Activated CD8-positive, alpha-beta memory T cell treated with anti-CD3 and anti-CD28 coated beads, Interleukin-2, amount 50 U/mL, for 24 hours (primary cell): ENCODE measurements around the gene NEDD9.

Source experiments
- DNase-seq: peaks from one replicate; pipeline ENCODE4 v3.0.0-alpha.2; 2020; ENCODE audit errors: extremely low read depth

NEDD9 gene

DNA sequence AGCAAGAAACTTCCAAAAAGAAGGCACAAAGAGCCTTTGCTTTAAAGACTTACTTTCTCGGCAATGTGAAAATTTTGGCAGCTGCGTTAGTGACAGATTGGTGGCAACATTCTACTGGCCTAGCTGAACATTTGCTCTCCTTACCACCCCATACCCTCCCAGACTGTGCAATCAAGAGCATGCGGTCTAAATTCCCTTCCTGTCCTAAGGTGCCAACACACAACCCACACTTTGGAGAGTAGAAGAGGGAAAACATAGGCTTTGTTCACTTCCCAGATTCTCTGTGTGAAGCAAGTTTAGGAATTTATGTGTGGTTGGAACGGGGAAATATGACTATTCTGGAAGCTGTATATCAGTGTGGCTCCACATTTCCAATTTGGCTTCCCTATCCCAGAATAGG lies 29.8 kb upstream of the NEDD9 start:
- DNase-seq, result no peak

DNA sequence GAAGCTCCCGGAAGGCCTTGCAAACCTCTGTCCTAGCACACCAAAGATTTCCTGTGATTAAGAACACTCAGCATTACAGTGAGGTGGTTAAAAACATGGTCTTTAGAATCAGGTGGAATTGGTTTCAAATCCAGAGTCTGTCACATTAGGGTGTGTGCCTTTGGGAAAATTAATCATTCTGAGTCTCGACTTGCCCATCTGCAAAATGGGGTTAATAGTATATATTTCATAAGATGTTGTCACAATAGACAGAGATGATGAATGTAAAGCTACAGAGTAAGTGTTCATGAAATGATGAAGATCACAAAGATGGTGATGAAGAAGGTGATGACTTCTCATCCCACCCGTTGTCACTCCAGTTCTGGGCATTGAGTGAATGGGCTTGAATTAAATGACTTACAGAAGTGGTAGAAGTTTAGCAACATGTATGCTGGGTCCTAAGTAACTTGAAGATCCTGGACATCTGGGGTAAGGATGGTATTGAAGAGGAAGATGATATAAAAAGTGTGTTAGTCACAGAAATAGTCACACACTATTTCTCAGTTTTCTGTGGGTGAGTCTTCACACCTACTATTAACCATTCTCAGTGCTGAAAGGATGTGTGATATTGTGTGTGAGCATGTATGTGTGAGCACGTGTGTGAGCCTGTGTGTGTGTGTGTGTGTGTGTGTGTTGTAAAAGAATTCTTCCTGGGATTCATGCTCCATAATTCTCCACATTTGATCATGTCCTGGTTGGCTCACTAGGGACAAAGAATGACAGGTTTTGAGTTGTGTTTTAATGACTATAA lies 28.0 kb upstream of the NEDD9 start:
- no peak for DNase-seq

DNA sequence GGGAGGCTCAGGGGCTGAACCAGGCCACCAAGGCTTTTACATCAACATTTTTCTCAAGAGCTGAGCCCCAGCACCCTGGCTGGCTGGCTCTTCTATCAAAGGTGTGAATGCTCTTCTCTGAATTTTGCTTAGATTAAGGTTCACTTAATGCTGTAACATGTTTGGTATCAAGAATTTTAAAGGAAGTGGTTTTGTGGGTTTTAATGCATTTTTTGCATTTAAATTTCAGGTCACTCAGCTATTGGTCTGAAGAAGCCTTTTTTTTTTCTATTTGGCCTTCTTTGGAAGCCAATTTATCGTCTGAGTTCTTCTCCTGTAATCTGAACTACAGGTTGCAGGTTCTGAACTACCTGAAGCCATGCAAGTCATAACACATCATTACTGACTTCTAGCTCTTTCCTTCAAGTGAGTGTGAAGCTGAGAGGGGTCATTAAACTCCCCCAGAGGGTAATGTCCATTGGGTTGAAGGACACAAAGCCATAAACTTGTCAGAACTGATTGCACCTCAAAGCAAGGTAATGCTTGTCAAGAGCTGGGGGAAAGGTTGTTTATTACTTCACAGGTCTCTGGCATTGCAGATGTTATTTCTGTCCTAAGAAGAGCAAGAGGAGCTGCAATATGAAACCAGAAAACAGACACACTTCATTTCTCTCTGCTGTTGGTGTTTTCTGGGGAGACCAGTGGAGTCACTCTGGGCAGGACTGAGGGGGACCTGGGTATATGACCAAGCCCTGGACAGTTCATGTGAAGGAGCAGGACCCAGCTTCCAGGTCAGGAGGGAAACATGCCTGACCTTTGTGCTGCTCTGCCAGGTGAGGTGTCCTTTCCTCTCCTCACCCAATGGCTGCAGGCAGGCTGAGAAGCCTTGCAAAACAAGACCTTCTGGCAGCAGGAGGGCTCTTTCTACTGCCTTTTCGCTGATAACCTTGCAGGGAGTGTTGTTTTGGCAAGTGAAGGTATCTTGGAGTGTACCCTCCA lies 26.1 kb upstream of the NEDD9 start:
- DNase-seq, result no peak

DNA sequence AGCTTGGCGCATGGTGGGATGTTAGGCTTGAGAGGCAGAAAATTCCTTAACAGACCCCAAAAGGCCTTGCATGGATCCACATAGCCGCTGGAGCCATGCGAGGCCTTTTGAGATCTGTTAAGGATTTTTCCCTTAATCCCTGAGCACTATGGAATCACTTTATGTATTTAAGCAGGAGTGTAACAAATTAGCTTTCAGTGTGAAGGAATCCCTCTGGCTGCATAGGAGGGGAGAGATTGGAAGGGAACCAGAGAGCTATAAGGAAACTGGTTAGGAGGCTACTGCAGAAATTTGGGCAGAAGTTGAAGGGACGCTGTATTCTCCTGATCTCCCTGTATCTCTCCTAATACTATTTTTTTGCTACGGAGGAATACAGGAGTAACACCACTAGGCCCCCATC lies 23.1 kb upstream of the NEDD9 start:
- no peak for DNase-seq

DNA sequence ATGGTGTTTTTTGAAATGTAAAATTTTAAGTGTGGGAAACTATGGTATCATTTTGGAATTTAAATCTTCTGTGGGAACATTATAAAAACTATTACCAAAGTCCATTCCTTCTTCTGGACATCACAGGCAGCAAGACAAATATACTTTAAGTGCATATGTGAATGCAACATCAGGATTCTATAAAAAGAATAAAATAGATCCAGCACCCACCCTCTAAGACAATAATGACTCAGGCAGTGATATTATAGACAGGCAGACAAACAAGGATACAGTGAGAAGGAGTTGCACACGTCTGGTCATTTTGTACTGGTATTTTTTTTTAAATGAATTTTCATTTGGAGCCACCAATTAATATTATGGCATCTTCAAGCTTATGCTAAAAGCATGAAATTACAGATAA lies 21.1 kb upstream of the NEDD9 start:
- no peak for DNase-seq

DNA sequence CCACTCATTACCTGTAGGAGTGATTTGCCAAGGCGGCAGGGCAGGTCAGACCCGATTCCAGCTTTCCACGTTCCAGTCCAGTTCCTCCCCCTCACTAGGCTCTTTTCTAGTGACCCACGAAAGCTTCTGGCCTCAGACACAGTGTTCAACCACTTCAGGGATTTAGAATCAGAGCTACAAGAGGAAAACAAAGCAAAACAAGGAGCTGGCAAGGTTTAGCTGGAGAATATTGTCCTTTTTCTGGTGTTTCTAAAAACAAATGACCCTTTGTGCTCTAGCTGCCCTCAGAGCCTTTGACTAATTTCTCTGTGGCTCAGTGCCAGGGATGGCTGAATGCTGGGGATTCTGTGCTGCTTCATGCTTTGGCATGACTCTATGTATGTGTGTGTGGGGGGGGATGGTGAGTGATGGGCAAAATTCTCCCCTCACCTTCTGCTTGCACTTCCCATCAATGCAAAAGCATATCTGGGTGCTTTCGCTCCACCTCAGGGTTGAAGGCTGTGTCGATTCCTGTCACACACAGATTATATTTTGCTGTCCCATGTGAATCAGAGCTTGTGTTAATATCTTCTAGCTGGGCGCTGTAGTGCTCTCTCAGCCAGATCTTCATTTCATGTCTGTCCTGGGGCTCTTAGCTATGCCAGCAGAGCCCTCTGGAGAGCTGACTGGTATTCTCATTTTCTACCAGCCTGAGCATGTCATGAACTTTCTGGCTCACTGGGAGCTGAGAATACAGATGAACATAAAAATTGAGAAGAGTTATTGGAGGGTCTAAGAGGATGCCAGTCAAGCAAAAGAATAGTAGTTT lies 19.3 kb upstream of the NEDD9 start:
- DNase-seq, result no peak

DNA sequence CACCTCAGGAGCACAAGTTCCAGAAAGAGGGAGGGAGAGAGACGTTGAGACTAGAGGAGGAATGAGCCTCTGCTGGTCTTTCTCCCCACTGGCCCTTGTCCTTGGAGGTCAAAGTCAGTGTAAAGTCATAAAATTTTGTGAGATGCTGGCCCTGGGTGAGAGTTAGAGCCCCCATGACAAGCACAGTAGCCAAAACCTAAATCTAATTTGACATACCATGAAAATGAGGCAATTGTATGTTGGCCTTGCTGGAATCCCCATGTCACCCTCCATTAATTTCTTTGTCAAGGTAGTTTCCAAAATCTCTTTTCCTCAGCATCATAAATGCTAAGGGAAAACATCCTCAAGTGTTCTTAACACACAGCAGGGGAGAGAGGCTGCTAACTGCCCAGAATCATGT lies 17.6 kb upstream of the NEDD9 start:
- DNase-seq, result no peak

DNA sequence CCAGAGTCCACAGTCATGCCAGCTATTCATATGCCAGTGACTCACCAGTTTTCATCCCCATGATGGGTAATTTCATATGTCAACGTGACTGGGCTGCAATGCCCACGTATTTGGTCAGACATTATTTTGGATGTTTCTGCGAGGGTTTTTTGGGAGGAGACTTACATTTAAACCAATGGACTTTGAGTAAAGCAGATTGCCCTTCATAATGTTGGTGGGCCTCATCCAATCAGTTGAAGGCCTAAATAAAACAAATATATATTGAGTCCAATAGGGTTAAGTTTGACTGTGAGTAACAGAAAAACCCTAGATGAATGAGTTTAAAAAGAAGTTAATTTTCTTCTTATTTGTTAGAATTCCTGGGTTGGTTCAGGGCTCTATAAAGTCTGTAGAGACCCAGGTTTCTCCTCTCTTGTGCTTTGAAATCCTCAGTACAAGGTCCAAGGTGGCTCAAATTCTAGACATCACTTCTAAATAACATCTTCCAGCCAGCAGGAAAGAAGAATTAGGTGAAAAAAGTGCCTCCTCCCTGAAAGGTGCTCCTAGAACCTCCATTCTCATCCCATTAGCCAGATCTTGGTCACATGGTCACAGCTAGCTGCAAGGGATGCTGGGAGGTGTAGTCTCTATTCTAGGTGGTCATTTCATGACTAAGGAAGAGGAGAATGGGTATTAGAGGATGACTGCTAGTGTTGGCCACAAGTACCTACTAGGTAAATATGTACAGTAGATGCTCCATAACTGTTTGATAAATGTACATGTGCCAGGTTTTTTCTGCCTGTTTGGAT lies 16.7 kb upstream of the NEDD9 start:
- no peak for DNase-seq

DNA sequence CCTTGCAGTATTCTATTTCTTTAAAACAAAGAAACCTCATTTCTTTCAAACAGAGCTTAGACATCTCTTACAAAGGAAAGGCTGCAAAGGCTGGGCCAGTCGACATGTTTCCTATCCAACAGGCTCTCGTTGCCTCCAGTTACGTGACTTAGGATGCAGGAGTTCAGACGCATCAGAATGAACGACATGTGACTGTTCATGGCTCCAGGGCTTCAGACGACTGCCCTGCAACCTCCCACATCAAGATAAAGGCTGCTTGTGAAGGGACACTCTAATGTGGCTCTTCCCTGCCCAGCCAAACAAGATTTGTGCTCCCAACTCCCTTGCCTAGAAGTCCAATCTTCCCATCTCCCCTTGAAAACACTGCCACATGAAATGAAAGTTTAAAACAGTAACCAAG lies 14.3 kb upstream of the NEDD9 start:
- no peak for DNase-seq

DNA sequence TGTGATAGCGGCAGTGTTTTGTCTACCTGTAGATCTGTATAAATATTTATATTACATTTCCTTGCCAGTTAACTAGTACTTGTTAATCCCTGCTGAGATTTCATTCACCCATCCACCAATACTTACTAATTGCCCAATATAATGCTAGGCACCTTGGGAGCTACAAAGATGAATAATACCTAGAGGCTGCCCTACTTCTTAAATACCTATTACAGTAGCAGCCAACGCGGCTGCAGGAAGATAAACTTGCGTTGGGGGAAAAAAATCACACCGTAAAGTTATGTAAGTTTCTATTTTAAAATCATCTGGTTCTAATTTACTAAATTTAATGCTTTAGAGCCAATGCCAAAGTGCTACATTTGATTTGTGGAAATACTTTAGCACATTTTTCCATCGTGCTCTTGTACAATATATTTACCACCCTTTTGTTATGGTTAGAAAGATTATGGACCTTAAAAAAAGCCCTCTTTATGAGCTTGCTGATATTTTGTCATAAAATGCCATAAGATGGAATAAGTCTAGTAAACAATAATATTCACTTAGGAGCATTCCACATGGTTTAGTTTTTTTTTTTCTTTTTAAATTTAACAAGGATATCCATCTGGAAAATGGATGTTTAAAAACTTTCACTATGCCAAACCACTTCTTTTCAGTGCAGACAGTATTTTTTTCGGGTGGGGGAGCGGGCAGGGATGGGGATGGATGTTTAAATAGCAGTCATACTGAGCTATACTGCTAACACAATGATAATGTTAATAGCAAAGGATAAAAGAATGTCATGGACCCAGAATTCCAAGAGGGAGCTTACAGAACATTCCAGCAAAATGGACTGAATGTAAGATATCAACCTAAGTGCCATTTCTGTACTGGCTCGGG lies 13.2 kb upstream of the NEDD9 start:
- DNase-seq, result no peak

DNA sequence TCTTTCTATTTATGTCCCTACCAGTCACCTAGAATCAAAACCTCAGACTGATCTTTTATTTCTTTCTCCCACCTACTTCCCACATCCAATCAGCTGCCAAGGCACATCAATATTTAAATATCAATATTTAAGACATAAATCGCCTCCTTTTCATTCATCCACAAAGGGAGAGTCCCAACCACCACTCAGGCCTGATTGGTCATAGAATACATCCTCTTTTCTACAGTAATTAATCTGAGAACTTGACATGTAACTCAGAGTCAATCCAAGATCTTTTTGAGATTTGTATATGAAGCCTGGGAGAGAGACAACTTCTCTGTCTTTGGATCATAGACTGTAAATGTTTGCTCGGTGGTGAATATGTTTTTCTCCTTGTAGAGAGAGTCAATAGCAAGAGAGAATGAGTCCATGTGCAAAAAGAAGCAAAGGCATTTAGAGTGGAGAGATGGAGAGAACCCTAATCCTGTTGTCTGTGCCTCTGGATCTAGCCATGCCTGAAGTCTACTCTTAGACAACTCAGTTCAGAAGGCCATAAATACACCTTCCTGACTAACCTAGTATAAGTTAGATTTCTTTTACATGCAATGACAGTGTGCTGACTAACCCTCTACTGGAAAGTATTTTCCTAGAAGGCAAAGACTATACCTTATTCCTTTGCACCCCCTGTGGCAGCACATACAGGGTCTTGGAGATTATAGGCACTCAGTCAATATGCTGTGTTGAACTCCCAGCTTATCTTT lies 12.1 kb upstream of the NEDD9 start:
- DNase-seq, result no peak

DNA sequence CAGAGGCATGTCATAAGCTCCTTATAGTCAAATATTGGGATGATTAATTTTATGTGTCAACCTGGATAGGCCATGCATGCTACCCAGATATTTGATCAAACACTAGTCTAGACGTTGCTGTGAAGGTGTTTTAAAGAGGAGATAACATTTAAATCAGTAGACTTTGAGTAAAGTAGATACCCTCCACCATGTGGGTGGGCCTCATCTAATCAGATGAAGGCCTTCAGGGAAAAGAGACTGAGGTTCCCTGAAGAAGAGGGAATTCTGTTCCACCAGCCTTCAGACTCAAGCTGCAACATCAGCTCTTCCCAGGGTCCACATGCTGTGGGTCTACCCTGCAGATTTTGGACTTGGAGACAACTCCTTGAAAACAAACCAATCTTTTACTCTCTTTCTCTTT lies 11.4 kb upstream of the NEDD9 start:
- DNase-seq, result no peak

DNA sequence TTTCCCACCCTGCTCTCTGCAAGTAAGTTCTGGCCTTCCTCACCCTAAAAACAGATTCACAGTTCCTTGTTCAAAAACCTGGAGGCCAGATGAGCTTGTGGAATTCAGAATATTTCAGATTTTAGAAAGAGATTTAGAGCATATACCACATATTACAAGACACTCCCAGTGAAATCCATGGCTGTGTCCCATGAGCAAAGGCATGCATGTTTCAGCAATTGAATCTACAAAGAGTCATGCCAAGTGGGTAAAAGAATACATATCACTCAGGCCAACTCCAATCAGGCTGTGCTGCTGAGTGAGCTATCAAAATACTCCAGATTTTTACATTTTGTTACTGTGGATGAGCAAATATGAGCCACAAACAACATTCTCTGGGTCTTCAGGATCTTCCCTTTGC lies 10.2 kb upstream of the NEDD9 start:
- no peak for DNase-seq

DNA sequence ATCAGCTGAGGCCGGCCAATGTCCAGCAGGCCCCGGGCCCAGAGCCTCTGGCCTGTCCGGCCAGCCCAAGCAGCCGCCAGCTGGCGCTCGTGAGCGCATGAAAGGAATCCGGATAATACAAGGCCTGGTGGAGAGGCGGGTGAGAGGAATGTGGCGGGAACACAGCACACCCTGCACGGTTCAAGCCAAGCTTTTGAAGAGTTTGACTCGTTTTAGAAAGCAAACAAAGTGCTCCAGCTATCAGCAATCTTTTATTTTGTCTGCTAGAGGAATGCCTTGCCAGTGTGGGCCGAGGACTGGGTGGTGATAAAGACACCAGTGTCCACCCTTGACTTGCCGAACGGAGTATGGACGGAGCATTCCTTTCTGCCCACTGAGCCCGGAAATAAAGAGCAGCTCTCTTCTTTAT lies 9.3 kb upstream of the NEDD9 start:
- no peak for DNase-seq

DNA sequence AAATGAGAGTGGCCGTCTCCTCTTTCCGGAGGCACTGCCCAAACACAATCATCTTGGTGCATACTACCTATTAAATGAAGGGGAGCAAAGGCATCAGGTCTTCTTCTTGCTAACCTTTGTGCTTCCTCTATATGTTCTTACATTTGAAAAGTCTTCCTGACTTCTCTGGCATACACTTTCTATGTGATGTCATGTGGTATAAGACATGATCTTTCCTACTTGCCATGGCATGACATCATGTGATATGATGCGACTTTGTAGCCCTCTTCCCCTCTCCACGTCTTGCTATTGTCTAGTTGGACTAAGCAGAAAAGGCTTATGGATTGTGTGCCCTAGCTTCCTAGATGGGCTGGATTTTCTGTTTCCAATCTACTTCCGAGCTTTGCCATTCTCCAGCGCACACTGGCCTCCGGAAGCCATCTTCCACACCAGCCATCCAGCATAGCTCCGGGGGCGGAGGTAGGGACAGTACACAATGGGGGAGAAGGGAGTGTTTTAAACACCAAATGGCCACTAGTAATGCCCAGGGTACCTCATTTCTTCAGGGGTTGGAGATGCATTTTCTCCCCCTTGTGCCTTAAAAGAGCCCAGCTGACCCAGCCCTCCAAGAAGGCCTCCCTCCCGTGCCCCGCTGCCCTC lies 8.8 kb upstream of the NEDD9 start:
- no peak for DNase-seq

DNA sequence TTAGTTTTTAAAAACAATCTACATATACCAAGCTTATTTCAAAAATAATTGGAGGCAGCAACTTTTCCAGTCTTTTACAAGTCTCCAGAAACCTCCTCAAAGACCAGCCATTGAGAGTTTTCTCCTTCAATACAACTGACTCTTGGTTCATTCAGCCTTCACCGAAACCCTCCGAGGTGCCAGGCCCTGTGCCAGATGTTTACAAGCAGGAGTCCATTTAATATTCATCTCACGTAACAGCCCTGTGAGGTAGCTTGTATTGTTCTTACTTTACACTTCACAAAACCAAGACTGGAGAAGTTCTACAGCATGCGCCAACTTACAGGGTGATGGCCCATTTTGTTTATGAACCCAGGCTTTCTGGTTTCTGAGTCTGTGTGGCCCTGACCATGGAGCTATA lies 5.5 kb upstream of the NEDD9 start:
- no peak for DNase-seq

DNA sequence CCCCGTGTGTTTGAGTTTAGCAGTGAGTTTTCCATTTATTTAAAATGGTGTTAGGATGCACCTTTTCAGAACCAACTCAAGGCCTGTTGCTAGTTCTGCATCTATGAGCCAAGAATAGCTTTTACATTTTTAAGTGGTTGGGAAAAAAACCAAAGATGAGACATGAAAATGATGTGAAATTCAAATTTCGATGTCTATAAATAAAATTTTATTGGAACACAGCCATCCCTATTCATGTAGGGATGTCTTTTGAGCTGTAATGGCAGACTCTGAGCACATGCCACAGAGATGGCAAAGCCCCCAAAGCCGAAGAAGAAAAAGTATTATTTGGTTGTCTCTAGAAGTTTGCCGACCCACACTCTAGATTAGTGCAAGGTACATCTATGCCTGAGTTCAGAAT lies 5.0 kb upstream of the NEDD9 start:
- DNase-seq, result no peak

DNA sequence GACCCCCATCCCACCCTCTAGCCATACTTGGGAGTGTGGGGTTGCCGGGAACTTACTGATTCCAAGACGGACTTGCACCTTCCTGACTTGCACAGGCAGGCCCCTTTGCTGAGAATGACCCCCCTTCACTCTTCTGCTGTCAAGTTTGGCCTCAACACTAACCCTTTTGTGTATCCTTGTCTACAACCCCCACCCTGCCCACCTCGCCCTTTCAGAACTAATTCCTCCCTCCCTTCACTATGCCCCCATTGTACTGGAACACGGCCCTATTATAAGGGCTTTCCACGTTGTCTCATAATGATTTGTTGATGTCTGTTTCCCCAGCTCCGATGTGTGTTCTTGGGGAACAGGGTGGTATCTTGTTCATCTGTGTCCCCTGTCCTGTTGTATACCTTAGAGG lies 4.4 kb upstream of the NEDD9 start:
- DNase-seq, result no peak

DNA sequence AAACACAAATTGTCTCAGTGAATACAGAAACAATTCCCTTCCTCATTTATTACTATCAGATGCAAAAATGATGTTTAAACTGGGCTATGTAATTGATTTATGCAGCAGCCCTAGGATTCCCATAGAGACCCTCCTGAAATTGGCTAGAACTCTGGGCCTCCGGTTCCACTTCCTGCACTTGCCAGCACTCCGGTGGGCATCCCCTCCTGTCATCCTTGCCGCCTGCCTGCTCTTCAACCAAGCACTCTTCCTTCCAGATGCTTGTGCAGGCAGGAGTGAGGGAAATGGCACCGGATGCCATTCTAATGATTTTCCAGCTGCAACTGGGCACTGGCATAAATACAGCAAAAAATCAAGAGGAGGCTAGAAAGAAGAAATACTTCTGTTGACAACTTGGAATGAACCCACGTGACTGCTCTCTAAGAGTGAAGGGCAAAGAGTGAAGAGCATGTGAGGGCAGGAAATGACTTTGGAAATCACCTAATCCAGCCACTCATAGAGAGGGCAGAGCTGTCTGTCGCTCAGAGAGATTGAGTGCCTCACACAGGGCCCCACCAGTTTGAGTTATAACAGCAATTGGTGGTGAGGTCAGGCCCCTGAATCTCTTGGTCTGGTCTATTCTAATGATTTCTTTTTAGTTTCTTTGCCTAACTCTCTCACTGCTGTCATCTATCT lies 3.7 kb upstream of the NEDD9 start:
- DNase-seq, result no peak
